GM12872 (cell line): ENCODE data around the gene EDAR.

Experiments
- CTCF ChIP-seq: IDR thresholded peaks from 3 replicates; pipeline ENCODE4 v1.5.1; 2011; ENCODE audit warnings: low read depth, mild to moderate bottlenecking, low read length, moderate library complexity; ENCODE audit not compliant: insufficient read depth

EDAR gene

GRCh38 chr2:108909275-108909823 lies 79.7 kb downstream of the EDAR start:
- TF ChIP-seq CTCF, result no peak

GRCh38 chr2:108908713-108909070 lies 80.3 kb downstream of the EDAR start:
- TF ChIP-seq CTCF, result no peak

GRCh38 chr2:108907822-108908712 lies 81.0 kb downstream of the EDAR start:
- no peak for TF ChIP-seq CTCF

- no peak for TF ChIP-seq CTCF
These were observed 82.5 kb downstream of the EDAR start for GRCh38 chr2:108906403-108907077.

GRCh38 chr2:108905906-108906305 lies 83.1 kb downstream of the EDAR start:
- TF ChIP-seq CTCF, result no peak

- no peak for TF ChIP-seq CTCF
These were observed 83.8 kb downstream of the EDAR start for GRCh38 chr2:108905176-108905575.

- no peak for TF ChIP-seq CTCF
These were observed 84.3 kb downstream of the EDAR start for GRCh38 chr2:108904680-108905079.
